Measurements from ENCODE around the gene HCFC2. TPM values are rescaled to one million over a fixed set of nuclear protein-coding genes. Genes with fewer than 3 reads are reported as not detected.

Gene HCFC2
- total RNA-seq, 2 donors from 2014 or later: 2.2 to 3.4 TPM

DNA sequence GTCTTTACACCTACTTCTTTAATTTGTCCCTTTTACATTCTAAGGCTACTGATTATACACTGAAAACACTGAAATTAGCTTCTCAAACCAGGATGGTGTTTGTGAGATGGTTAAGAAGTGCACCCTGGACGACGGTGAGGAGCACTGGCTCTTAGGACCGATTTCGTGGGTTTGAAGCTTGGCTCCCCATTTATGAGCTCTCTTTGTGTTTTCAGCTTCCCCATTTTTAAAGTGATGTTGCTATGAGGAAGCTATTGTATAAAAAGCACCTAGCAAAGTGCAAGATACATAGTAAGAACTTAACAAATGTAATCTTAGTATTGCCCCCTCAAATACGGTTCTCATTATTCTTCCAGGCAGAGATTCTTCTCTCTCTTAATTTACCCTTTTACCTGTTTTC lies 69.0 kb downstream of the HCFC2 start:
- H3K9me3 Mint-ChIP-seq: no peaks in the 10 kb centered on the region
- TF ChIP-seq, protein P1, sequence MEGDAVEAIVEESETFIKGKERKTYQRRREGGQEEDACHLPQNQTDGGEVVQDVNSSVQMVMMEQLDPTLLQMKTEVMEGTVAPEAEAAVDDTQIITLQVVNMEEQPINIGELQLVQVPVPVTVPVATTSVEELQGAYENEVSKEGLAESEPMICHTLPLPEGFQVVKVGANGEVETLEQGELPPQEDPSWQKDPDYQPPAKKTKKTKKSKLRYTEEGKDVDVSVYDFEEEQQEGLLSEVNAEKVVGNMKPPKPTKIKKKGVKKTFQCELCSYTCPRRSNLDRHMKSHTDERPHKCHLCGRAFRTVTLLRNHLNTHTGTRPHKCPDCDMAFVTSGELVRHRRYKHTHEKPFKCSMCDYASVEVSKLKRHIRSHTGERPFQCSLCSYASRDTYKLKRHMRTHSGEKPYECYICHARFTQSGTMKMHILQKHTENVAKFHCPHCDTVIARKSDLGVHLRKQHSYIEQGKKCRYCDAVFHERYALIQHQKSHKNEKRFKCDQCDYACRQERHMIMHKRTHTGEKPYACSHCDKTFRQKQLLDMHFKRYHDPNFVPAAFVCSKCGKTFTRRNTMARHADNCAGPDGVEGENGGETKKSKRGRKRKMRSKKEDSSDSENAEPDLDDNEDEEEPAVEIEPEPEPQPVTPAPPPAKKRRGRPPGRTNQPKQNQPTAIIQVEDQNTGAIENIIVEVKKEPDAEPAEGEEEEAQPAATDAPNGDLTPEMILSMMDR (conservative IDR thresholded peaks at IDR 0.05): no peak

GRCh38 chr12:104133866-104134265 lies 69.5 kb downstream of the HCFC2 start:
- no peak overlapping the region for H3K4me3 ChIP-seq (ENCODE audit: low read length)

More for the DNA sequence above, 69.0 kb downstream of the HCFC2 start:
- Mint-ChIP-seq H3K27me3 (ENCODE audit: insufficient read depth) (no peaks in the 10 kb centered on the region), H3K4me1 (peaks cover 20% of the 10 kb centered on the region), H3K4me3 (no peak overlapping the region), H3K27ac (no peak overlapping the region), H3K36me3 (ENCODE audit: low read depth) (peaks cover 27% of the 10 kb centered on the region)
- H3K9me3 ChIP-seq (ENCODE audit: control insufficient read depth, low read length): no peaks in the 10 kb centered on the region
- H3K27ac ChIP-seq (ENCODE audit: low read depth, low read length): no peak overlapping the region
- no peaks in the 10 kb centered on the region for H3K4me1 ChIP-seq (ENCODE audit: control insufficient read depth, insufficient read depth, low read length)
- H3K36me3 ChIP-seq (ENCODE audit: control insufficient read depth, insufficient read depth, low read length): peaks cover 45% of the 10 kb centered on the region
- WGBS, 2 experiments (ENCODE audit: insufficient coverage in 1 of 2, insufficient read length in 1 of 2): 89 to 100% methylated on average over 1 to 5 of the region's 5 CpGs
- no peaks in the 10 kb centered on the region for H3K27me3 ChIP-seq (ENCODE audit: control insufficient read depth, insufficient read depth, low read length, poor library complexity, severe bottlenecking)
- no peak overlapping the region for H3K4me3 ChIP-seq (ENCODE audit: low read length)
- DNase-seq: no peak
- no peak overlapping the region for H3K9ac ChIP-seq (ENCODE audit: extremely low read depth, low read length, poor library complexity, severe bottlenecking)

GRCh38 chr12:104134882-104135281 lies 70.6 kb downstream of the HCFC2 start:
- H3K4me3 Mint-ChIP-seq: no peak overlapping the region
- no peak overlapping the region for H3K27ac ChIP-seq (ENCODE audit: low read depth, low read length)
- no peak overlapping the region for H3K27ac Mint-ChIP-seq
- no peaks in the 10 kb centered on the region for H3K4me1 ChIP-seq (ENCODE audit: control insufficient read depth, insufficient read depth, low read length)
- peaks cover 14% of the 10 kb centered on the region for H3K36me3 Mint-ChIP-seq (ENCODE audit: low read depth)
- TF ChIP-seq, protein P1 (conservative IDR thresholded peaks at IDR 0.05): no peak
- H3K27me3 ChIP-seq (ENCODE audit: control insufficient read depth, insufficient read depth, low read length, poor library complexity, severe bottlenecking): no peaks in the 10 kb centered on the region
- whole genome bisulfite sequencing, 2 experiments (ENCODE audit: insufficient coverage in 1 of 2, insufficient read length in 1 of 2): 91 to 100% methylated on average over 1 of the region's 1 CpG
- H3K4me3 ChIP-seq (ENCODE audit: low read length): no peak overlapping the region
- H3K9me3 ChIP-seq (ENCODE audit: control insufficient read depth, low read length): no peaks in the 10 kb centered on the region
- no peak for DNase-seq
- H3K9ac ChIP-seq (ENCODE audit: extremely low read depth, low read length, poor library complexity, severe bottlenecking): no peak overlapping the region
- peaks cover 6% of the 10 kb centered on the region for H3K27me3 Mint-ChIP-seq (ENCODE audit: insufficient read depth)
- no peaks in the 10 kb centered on the region for H3K9me3 Mint-ChIP-seq
- H3K36me3 ChIP-seq (ENCODE audit: control insufficient read depth, insufficient read depth, low read length): peaks cover 33% of the 10 kb centered on the region
- H3K4me1 Mint-ChIP-seq: peaks cover 24% of the 10 kb centered on the region

More at GRCh38 chr12:104133866-104134265, 69.5 kb downstream of the HCFC2 start:
- TF ChIP-seq, protein P1 (conservative IDR thresholded peaks at IDR 0.05): no peak
- H3K36me3 Mint-ChIP-seq (ENCODE audit: low read depth): peaks cover 24% of the 10 kb centered on the region
- Histone ChIP-seq H3K9ac (ENCODE audit: extremely low read depth, low read length, poor library complexity, severe bottlenecking) (no peak overlapping the region), H3K4me1 (ENCODE audit: control insufficient read depth, insufficient read depth, low read length) (no peaks in the 10 kb centered on the region), H3K9me3 (ENCODE audit: control insufficient read depth, low read length) (no peaks in the 10 kb centered on the region), H3K27me3 (ENCODE audit: control insufficient read depth, insufficient read depth, low read length, poor library complexity, severe bottlenecking) (no peaks in the 10 kb centered on the region), H3K36me3 (ENCODE audit: control insufficient read depth, insufficient read depth, low read length) (peaks cover 42% of the 10 kb centered on the region), H3K27ac (ENCODE audit: low read depth, low read length) (no peak overlapping the region)
- no peaks in the 10 kb centered on the region for H3K9me3 Mint-ChIP-seq
- 95 to 100% methylated on average over 1 of the region's 1 CpG for whole genome bisulfite sequencing, 2 experiments (ENCODE audit: insufficient coverage in 1 of 2, insufficient read length in 1 of 2)
- no peak for DNase-seq
- peaks cover 23% of the 10 kb centered on the region for H3K4me1 Mint-ChIP-seq
- peaks cover 1% of the 10 kb centered on the region for H3K27me3 Mint-ChIP-seq (ENCODE audit: insufficient read depth)
- H3K27ac Mint-ChIP-seq: no peak overlapping the region
- no peak overlapping the region for H3K4me3 Mint-ChIP-seq

Measured in endodermal cell (in vitro differentiated cells).